Stimulated activated CD8-positive, alpha-beta memory T cell treated with anti-CD3 and anti-CD28 coated beads, Interleukin-7, amount 100 ng/mL, for 48 hours (primary cell): ENCODE results near the gene ZFR.
A peak's percentile ranks its signal among the peaks of the same experiment; 100 is the strongest.

Experiments used
- DNase-seq, 2 donors: peaks; one replicate each; pipeline ENCODE4 v3.0.0-alpha.2; 2020; ENCODE audit warnings: low read depth in 1 of 2; ENCODE audit errors: extremely low read depth in 1 of 2

ZFR gene

DNA sequence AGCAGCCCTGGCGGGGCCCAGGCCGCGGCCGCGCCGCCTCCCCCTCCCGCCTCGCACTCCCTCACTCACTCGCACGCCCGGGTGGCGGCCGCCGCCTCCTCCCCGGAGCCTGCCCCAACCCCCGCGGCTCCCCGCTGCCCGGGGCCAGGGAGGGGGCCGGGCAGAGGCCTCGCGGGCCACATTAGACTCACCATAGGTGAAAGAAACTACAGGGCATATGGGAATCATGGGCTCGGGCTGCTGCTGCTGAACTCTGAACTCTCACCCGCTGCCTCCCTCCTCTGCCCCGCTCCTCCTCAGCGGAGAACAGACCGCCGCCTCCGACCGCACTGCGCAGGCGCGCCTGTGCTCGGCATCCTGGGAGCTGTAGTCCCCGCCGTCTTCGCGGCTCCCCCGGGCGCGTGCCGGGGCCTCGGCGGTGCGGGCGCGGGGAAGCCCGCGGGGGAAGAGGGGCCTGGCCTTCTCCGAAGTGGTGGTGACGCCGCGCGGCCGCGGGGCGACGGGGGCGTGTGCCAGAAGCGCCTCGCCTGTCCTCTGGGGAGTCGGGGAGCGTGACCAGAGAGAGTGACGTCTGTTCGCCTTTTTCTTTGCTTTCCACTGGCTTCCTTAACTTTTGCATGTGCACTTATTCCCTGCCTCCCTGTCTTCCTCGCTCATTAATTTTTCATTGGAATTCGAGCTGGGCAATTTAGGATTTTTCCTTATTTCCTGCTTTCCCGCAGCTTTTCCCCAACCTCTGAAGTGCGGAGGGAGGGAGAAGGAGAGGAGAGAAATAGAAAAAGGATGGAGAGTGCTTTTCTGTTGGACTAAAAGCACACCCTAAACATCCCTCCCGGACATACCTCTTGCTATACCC is at the start of gene ZFR:
ZFR (minus strand) TSS at position 310 of the 856 bp plus-strand sequence; CDS start at position 228, 82 bp downstream.
- peak; percentile 86 to 90 for DNase-seq

DNA sequence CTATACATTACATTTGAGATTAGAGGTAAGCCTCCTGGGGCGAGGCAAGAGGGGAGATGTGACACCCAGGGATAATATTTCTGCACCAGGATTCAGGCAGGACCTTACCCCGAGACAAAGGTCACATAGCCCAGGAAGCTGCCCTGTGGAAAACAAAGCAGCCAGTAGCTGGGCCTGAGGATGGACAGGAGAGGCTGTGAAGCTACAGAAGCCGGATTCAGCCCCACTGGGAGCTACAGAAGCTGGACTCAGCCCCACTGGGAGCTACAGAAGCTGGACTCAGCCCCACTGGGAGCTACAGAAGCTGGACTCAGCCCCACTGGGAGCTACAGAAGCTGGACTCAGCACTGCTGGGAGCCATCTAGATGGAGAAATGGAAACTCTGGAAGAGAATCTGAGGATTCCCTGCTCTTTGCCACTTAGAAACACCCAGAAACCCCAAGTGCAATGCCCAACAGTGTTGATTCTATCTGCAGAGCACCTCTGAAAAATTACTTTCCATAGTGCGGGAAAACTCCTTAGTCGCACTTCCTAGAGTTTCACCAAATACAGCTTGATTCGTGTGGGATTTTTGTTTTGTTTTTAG is 46.5 kb upstream of the ZFR start:
- no peak for DNase-seq

DNA sequence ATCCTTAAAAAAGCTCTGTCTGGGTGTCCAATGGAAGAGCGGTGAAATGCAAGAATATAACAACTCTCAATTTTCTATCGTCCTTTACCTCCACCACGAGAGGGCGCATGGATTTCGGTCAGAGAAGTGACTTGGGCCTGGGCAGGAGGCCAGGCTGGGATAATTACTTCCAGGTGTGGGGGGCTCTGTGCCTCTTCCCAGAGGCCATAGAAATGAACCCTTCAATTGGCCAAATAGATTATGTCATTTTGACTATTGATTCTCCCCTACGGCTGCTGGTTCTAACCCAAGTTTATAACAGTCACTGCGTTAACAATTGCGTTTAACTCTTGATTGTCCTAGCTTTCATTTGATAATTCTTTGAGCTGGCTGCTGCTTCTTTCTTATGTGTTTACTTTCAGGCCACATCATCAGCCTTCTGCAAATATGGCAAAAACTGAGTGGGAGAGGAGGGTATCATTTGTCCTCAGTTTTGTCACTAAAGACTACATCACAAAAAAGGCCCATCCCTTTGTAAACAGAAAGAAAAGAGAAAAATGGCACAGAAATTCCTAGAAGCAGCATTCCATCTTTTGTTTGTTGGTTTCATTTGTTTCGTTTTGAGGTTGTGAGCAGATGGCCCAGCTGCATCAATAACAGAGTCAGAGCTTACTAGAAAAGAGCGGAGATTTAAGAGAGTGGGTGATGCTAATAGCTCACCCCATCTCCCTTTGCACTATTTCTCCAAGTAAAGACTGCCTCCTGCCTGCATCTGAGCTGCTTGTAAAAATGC is 45.4 kb upstream of the ZFR start:
- DNase-seq: peak; percentile 15 to 48

DNA sequence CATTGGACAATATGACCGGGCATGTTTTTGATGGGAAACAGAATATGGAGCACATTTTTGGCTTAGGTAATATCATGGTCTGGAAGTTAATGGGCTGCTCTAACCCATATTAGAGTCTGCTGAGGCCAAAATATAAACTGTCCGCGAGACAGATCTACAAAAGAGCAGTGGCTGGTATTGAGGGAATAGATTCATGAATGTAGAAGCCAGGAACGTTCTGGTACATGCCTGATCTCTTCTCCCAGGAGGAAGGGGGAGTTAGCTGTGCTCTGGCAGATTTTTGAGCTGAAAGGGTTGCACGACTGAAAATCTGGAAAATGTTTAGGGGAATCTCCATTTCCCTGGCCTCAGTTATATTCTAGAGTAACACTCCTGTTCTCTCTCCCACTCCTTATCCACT is 42.9 kb upstream of the ZFR start:
- no peak for DNase-seq

DNA sequence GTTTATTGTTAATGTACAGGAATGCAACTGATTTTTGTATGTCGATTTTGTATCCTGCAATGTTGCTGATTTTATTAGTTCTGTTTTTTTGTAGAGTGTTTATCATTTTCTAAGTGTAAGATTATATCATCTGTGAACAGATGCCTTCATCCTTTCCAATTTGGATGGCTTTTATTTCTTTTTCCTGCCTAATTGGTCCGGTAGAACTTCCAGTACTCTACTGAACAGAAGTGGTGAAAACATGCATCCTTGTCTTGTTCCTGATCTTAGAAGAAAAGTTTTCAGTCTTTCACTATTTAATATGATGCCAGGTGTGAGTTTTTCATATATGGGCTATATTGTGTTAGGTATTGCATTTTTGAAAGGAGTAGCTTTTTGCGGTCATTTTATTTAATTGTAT is 42.5 kb upstream of the ZFR start:
- DNase-seq: no peak

DNA sequence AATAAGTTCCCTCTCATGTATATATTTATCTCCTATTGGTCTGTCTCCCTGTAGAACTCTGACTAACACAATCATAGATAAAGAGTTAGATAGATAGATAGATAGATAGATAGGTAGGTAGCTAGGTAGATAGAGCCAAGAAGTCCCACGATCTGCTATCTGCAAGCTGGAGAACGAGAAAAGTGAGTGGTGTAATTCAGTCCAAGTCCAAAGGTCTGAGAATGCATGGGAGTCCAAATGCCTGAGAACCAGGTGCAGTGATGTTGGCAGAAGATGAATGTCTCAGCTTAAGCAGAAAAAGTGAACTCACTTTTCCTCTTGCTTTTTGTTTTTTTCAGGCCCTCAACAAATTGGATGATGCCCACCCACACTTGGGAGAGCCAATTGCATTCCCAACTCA is 37.7 kb upstream of the ZFR start:
- DNase-seq: no peak

DNA sequence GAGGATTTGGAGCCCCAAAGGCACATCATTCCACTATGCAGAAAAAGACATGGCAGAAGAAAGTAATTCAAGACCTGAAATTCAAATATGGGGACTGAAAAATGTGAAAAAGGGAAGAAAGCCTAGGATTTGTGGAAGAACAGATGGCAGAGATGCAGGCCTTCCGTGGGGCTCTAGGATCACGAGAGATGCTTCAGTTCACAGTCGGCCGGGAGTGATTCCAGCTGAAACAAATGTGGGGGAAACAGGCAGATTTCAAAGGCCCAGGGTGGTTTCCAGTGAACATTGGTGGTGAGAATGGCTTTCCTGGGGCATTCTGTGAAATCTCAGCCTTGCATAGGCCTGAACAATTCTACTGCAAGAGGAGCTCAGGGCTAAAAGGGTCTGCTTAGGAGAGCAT is 34.6 kb upstream of the ZFR start:
- DNase-seq: no peak

DNA sequence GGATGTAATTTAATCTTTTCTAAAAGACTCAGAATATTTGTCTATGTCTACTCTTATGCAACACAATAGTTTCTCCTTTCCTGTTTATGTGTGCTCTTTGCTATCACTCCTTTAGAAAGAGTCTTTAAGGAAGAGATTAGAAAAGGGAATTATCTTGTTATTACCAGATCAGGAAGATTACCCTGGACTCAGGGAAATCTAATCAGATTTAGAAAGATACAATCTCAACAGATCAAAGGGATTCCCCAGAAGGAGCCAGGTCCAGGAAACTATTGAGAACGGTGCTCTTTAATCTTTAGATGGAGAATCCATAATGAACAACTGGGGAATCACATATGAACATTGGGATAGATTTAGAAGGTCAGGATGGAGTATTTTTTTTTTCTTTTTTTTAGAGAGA is 32.4 kb upstream of the ZFR start:
- no peak for DNase-seq

DNA sequence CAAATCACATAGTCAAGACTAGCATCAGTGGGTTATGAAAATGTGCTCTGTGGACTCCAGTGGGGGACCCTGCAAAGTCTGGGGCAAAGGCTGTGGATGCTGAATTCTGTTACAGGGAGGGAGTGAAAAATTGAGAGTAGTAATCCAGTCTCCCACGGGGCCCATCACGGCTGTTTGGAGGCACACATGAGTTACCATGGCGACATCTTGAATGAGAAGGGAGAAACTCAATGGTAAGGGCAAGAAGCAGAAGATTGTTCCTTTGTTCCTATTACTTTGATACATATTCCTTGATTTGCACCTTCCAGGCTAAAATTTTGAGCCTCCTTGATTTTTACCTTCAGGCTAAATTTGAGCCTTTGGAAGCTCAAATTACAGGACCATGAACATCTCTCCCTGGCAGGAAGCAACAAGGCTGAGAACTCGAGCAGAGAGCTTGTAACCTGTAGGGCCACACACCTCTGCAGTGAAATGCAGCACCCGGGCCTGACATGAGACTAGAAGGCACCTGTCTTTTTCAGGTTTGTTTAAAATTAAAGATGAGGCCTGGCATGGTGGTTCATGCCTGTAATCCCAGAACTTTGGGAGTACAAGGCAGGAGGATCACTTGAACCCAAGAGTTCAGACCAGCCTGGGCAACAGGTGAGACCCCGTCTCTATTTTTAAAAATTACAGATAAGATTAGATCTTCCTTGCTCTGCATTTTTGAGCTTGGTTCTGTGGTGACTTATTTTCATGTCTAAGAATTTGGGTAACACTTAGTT is 31.0 kb upstream of the ZFR start:
- no peak for DNase-seq

DNA sequence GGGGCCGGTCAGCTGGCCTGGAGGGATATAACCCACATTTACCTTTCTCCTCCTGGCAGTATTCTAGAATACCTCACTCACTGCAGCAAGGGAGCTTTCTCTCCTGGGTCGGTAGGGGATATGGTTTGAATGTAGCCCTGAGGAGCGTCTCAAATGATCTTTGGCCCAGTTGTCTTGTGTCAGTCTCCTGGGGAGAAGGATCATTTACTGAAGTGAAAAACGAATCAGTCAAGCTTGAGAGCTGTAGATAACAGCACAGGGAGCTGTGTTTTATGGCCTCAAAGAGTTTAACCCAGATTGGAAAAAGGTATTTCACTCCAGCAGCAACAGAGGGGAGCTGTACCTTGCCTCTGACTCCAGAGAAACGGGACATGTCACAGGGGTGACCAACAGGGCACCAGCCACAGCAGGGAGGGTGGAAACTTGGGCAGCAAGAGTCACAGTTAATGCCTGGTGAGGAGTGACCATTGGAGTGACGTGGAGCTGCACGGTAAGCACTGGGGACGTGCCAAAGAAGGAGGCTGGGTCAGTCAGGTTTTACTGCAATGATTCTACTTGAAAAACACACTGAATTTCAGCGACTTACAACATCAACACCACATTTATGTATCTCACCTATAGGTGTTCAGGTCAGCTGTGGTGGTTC is 29.8 kb upstream of the ZFR start:
- no peak for DNase-seq

DNA sequence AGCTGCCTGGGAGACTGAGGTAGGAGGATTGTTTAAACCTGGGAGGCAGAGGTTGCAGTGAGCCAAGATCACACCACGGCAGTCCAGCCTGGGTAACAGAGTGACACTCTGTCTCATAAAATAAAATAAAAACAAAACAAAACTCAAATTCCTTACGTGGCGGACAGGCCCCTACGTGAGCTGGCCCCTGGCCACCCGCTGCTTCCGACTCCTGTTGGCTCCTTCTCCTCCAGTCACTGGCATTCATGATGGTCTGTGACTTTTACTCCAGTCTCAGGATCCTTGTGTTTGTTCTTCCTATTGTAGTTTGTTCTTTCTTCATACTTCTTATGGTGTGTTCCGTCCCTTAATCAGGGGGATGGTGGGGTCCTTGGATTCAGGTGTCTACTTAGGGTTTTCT is 28.5 kb upstream of the ZFR start:
- no peak for DNase-seq

DNA sequence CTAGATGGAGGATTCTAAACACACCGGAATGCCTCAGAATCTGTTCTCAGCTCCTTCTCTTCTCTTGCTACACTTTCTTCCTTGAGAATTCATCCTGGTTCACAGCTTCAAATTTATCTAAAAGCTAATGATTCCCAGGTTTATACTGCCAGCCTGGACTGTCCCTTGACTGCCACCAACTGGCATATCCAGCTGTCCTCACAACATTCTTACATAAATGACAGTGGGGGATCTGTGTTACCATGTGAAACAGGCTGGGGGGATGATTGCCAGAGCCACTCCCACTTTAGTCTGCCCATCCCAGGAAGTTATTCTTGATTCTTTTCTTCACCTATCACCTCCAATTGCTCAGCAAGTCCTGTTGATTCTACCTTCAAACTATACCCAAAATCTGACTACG is 27.2 kb upstream of the ZFR start:
- no peak for DNase-seq

DNA sequence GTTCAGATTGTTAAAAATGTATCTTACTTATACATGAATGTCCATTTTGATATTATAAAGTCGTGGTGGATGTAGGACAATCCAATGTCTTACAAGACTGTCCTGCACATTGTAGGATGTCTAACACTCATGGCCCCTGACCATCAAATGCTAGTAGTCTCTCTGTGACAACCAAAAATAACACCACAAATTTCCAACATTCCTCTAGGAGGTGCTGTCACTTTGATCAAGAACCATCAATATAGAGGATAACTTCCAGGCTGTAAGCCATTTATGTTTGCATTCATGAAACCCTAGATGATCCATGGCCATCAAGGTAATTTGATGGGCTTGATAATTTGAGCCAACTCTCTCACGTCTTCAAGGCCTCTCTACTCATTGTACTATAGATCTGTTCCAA is 20.5 kb upstream of the ZFR start:
- DNase-seq: no peak

DNA sequence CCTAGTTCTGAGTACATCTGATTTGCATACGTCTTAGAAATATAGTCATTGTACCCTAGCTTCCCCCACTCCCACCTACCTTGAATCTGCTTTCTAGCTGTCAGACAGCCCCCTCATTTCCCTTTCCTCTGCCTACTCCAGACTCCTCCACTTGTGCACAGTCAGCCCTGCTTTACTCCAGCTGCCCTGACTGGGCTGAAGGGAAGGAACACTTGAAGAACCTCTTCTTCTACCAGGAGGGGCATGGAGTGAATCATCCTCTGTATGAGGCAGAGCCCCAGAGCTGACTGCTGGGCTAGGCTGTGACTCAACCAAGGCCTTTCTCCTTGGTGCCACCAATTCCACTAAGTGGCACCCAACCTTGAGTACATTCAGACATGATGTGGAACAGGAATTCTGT is 18.1 kb upstream of the ZFR start:
- peak in 1 of 2 donors; percentile 52 for DNase-seq

DNA sequence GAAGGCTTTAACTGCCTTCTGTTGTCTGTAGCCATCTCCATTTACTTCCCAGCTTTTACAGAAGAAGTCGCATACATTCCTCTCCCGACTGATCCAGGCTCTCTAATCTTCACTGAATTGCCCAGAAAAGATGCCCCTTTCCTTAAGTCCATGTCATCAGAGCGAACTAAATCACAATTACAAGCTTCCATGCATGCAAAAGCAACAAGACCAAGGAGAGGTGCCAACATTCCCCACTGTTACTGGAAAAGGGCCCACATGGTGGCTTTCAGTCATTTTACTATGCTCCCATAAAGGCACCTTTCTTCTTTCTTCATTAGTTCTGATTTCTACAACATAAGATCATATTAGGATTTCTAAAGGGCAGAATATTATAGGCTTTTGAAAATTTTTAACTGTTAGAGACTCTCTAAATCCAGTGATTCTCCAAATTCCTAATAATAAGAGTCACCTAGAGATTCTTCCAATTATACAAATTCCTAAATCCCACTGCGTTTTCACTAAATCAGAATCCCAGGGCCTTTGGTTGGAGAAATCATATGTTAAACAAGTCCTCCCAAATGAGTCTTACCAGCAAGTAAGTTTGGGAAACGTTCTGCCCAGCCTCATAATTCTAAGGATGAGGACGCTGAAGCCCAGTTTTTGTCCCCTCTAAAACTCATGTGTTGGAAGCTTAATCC is 17.0 kb upstream of the ZFR start:
- DNase-seq: no peak

DNA sequence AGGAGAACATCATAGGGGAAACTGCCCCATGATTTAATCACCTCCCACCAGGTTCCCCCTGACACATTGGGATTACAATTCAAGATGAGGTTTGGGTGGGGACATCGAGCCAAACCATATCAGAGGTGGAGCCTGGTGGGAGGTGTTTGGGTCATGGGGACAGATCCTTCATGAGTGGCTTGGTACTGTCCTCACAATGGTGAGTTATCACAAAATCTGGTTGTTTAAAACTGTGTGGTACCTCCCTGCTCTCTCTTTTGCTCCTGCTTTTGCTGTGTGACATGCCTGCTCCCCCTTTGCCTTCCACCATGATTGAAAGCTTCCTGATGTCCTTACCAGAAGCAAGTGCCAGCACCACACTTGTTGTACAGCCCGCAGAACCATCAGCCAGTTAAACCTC is 16.2 kb upstream of the ZFR start:
- DNase-seq: no peak

DNA sequence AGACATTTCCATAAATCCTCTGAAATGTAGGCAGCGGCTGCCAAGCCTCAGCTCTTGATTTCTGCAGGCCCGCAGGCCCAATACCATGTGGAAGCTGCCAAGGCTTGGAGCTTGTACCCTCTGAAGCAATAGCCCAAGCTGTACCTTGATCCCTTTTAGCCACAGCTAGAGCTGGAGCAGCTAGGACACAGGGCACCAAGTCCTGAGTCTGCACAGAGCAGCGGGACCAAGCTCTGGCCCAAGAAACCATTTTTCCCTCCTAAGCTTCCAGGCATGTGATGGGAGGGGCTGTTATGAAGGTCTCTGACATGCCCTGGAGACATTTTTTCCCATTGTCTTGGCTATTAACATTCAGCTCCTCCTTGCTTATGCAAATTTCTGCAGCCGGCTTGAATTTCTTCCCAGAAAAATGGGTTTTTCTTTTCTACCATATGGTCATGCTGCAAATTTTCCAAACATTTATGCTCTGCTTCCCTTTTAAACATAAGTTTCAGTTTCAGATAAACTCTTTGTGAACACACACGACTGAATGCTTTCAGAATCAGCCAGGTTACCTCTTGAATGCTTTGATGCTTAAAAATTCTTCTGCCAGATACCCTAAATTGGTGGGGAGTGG is 14.4 kb upstream of the ZFR start:
- no peak for DNase-seq

DNA sequence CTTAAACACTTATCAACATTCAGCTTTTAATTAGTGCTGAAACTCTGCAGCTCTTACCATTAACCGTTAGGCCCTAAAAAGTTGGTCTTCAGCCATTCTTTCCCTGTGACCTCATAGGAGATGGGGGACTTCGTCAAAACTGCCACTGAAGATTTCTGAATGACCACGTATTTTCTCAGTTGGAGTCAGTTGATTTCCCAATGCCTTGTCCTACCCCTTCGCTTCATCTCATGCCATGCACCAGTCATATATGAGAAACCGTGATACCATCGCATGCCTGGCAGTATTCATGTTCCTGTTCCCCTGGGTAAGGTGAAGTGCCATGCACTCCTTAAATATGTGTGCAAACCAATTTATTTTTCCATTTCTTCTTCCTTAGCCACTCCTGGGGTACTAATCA is 10.8 kb upstream of the ZFR start:
- no peak for DNase-seq

DNA sequence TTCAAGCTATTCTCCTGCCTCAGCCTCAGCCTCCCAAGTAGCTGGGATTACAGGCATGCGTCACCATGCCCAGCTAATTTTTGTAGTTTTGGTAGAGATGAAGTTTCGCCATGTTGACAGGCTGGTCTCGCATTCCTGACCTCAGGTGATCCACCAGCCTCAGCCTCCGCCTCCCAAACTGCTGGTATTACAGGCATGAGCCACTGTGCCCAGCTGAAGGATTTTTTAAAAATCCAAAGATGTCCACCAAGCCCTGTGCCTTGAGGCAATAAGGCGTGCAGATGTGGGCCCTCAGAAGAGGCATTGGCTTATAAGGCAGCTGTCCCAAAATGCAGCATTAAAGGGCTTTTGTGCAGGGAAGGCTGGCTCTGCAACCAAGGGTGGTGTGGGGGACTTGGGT is 10.3 kb upstream of the ZFR start:
- DNase-seq: no peak

DNA sequence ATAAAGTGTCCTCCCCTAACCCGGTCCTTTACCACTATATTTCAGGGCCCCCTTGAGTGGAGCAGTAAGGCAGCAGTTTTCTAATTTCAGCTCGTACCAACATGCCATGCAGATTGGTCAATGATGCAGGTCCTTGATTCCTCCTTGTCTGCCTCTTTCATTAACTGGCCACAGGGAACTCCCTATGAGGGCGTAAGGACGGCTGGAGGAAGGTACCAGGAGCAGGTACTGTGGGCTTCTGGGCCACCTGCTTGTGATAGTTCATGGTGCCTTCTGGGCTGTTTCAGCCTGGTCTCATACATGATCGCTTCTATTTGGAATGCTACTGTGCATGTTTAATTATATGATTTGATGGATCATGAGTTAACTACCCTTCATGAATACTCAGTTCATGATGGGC is 9.4 kb upstream of the ZFR start:
- no peak for DNase-seq
